ENCODE measurements around the gene MACO1. TPM values are rescaled to one million over a fixed set of nuclear protein-coding genes. Genes with fewer than 3 reads are reported as not detected.

MACO1 gene
- total and polyA plus RNA-seq, 2 of the 8 experiments (the other 6 are each of a cell fraction or from before 2014, with no cell fraction given): 3.5 to 15.1 TPM

- no peak overlapping the region for H3K9ac ChIP-seq (replicated peaks in 1 of 4; ENCODE audit: extremely low read depth in 1 of 4, low read depth in 3 of 4, low read length in 3 of 4)
- CTCF ChIA-PET (ENCODE audit: partially characterized antibody): no interaction called here
- no peak for TF ChIP-seq SIX5 (IDR thresholded peaks at IDR 0.05; ENCODE audit: low read depth, low read length)
- no peak for TF ChIP-seq TCF12 (IDR thresholded peaks at IDR 0.05; ENCODE audit: low read depth, low read length)
- no peak for TF ChIP-seq SUZ12 (IDR thresholded peaks at IDR 0.05; ENCODE audit: low read length)
- TF ChIP-seq CTBP2 (IDR thresholded peaks at IDR 0.05; ENCODE audit: borderline replicate concordance, insufficient read depth, insufficient read length, low read length): no peak
- TF ChIP-seq RXRA (IDR thresholded peaks at IDR 0.05; ENCODE audit: insufficient read depth, low read depth, low read length): no peak
- no peak for TF ChIP-seq USF2 (IDR thresholded peaks at IDR 0.05; ENCODE audit: low read length)
- no peak for TF ChIP-seq TAF7 (optimal IDR thresholded peaks at IDR 0.05; ENCODE audit: borderline replicate concordance, low read depth, low read length)
- no peak for TF ChIP-seq CBX8 (IDR thresholded peaks at IDR 0.05; ENCODE audit: borderline replicate concordance, low read depth, low read length)
- no peak for TF ChIP-seq POLR2A (IDR thresholded peaks at IDR 0.05; ENCODE audit: control extremely low read depth in 1 of 2, low read depth in 2 of 2, low read length in 2 of 2)
- no peak for TF ChIP-seq GABPA (IDR thresholded peaks at IDR 0.05; ENCODE audit: borderline replicate concordance, insufficient read depth, low read length)
- TF ChIP-seq SP2 (IDR thresholded peaks at IDR 0.05; ENCODE audit: low read length): no peak
- TF ChIP-seq ZNF274 (IDR thresholded peaks at IDR 0.05; ENCODE audit: borderline replicate concordance, extremely low read depth, low read length): no peak
- no peak for TF ChIP-seq SP4 (IDR thresholded peaks at IDR 0.05; ENCODE audit: low read length)
- no peak for TF ChIP-seq BACH1 (IDR thresholded peaks at IDR 0.05; ENCODE audit: low read length)
Measured at GRCh38 chr1:25445993-25446538, 15.4 kb downstream of the MACO1 start.

More at GRCh38 chr1:25445993-25446538, 15.4 kb downstream of the MACO1 start:
- H3K4ac ChIP-seq (replicated peaks; ENCODE audit: insufficient read length, low read depth, low read length): no peak overlapping the region
- H3K4me2 ChIP-seq (ENCODE audit: insufficient read depth in 1 of 2, low read depth in 2 of 2, low read length in 2 of 2): no peak overlapping the region
- H4K5ac ChIP-seq (ENCODE audit: insufficient read length, low read depth, low read length): no peak overlapping the region
- no peak overlapping the region for H2BK5ac ChIP-seq (ENCODE audit: low read depth, low read length)
- no peaks in the 10 kb centered on the region for H3K36me3 ChIP-seq (ENCODE audit: control insufficient read depth in 2 of 4, insufficient read depth in 4 of 4, low read length in 3 of 4)
- H3K18ac ChIP-seq (ENCODE audit: extremely low read depth, low read length): no peak overlapping the region
- H3K79me1 ChIP-seq (ENCODE audit: low read depth, low read length): 0 out of 2 replicates have a peak, but pooled peaks cover 4% of the 10 kb centered on the region
- no peak overlapping the region for H2AK5ac ChIP-seq (ENCODE audit: low read depth, low read length)
- peaks cover 0 to 2% of the 10 kb centered on the region in 2 experiments for H4K20me1 ChIP-seq (replicated peaks in 1 of 2; ENCODE audit: control insufficient read depth in 1 of 2, insufficient read depth in 2 of 2, low read length in 2 of 2)
- no peak overlapping the region for H4K91ac ChIP-seq (replicated peaks; ENCODE audit: insufficient read length, low read length)
- H3K23ac ChIP-seq (ENCODE audit: insufficient read length): no peak overlapping the region
- H3K14ac ChIP-seq (ENCODE audit: insufficient read length): no peak overlapping the region
- POLR2A ChIA-PET (ENCODE audit: partially characterized antibody): no interaction called here
- H2BK120ac ChIP-seq (replicated peaks; ENCODE audit: low read depth, low read length): no peak overlapping the region
- H3K27ac ChIP-seq (ENCODE audit: low read depth, low read length): no peak overlapping the region
- H2BK20ac ChIP-seq (ENCODE audit: low read length): no peak overlapping the region
- H2BK15ac ChIP-seq (ENCODE audit: low read length): no peak overlapping the region
- FAIRE-seq: no peak
- H3K4me3 ChIP-seq (ENCODE audit: extremely low read depth in 1 of 4, insufficient read depth in 2 of 4, low read depth in 3 of 4, low read length in 4 of 4): no peak overlapping the region
- no peak overlapping the region for H2BK12ac ChIP-seq (ENCODE audit: low read depth, low read length)
- DNase-seq (ENCODE audit: low read depth in 1 of 2, low spot score in 2 of 2): no peak
- no peak overlapping the region for H2AFZ ChIP-seq (ENCODE audit: low read length)
- H3K4me1 ChIP-seq (replicated peaks in 1 of 4; ENCODE audit: control insufficient read depth in 3 of 4, insufficient read depth in 4 of 4, low read length in 3 of 4): peaks cover 0 to 4% (median 0%) of the 10 kb centered on the region in 4 experiments; a peak in 2 of 7 replicates
- H4K8ac ChIP-seq (ENCODE audit: extremely low read depth, insufficient read depth, low read length): no peak overlapping the region
- no peak overlapping the region for H3K56ac ChIP-seq (replicated peaks; ENCODE audit: insufficient read length, low read depth, low read length)
- 81% methylated on average over 2 of the region's 2 CpGs; no CpG with 5 or more reads in 1 of the 2 experiments for WGBS, 2 experiments (ENCODE audit: extremely low coverage in 1 of 2, insufficient coverage in 1 of 2, insufficient read length in 1 of 2, insufficient replicate concordance in 2 of 2, low coverage in 1 of 2, low lambda C conversion rate in 2 of 2, missing lambda C conversion rate in 1 of 2)
- no peaks in the 10 kb centered on the region; the same call in 1 of the 2 replicates for H3K23me2 ChIP-seq (ENCODE audit: low read depth, low read length)
- H3K9me3 ChIP-seq (ENCODE audit: insufficient read depth in 2 of 2, low read depth in 1 of 2, low read length in 1 of 2): no peaks in the 10 kb centered on the region
- H3K79me2 ChIP-seq (ENCODE audit: control insufficient read depth in 1 of 2, insufficient read depth in 2 of 2, low read length in 2 of 2): peaks cover 0 to 13% of the 10 kb centered on the region in 2 experiments; a peak in 2 of 4 replicates
- no peaks in the 10 kb centered on the region for H3K27me3 ChIP-seq (replicated peaks in 1 of 4; ENCODE audit: control insufficient read depth in 3 of 4, extremely low read depth in 1 of 4, insufficient read depth in 3 of 4, low read length in 3 of 4)
